Measurements from ENCODE around the gene N4BP2L2. TPM values are rescaled to one million over a fixed set of nuclear protein-coding genes. Genes with fewer than 3 reads are reported as not detected.

Gene N4BP2L2
- polyA plus RNA-seq, 1 donor (not counting 4 experiments of a cell fraction or from before 2014, with no cell fraction given): 75.4 TPM

DNA sequence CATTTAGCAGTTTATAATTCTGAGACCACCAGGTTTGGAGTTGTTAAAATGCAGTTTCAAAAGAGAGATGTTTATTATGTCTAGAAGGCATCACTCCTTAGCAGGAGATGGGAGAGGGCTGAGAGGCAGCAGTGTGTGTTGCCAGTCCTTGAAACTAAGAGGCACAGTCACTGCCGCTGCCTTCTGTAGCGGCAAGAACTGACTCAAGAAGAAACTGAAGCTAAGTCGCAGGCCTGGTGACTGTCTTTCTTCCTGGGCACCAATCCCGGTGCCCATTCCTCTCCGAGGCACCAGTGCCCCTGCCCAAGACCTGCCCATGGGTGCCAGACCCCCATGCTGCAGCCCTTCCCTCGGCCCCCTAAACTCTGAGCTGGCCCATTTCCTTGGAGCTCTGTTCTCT, 130.7 kb downstream of the N4BP2L2 start:
- Histone ChIP-seq H3K9ac (ENCODE audit: control insufficient read depth, extremely low read depth, insufficient read depth, low read length) (no peak overlapping the region), H3K4me3 (ENCODE audit: control insufficient read depth in 2 of 3, extremely low read depth in 1 of 3, insufficient read depth in 2 of 3, low read depth in 1 of 3, low read length in 3 of 3) (no peak overlapping the region), H3K4me1 (ENCODE audit: control insufficient read depth, extremely low read depth, insufficient read depth, low read length) (no peaks in the 10 kb centered on the region), H3K79me2 (ENCODE audit: control insufficient read depth, insufficient read depth, low read length) (no peaks in the 10 kb centered on the region), H3K27me3 (ENCODE audit: control insufficient read depth, extremely low read depth, insufficient read depth, low read length) (no peaks in the 10 kb centered on the region), H4K20me1 (ENCODE audit: control insufficient read depth, extremely low read depth, insufficient read depth, low read length) (no peaks in the 10 kb centered on the region), H3K4me2 (ENCODE audit: control insufficient read depth, extremely low read depth, insufficient read depth, low read depth, low read length) (no peak overlapping the region), H2AFZ (ENCODE audit: control insufficient read depth, low read length) (no peak overlapping the region), H3K36me3 (ENCODE audit: control insufficient read depth in 2 of 2, extremely low read depth in 1 of 2, insufficient read depth in 2 of 2, low read length in 2 of 2) (no peaks in the 10 kb centered on the region), H3K9me3 (ENCODE audit: control insufficient read depth, low read depth, low read length) (no peaks in the 10 kb centered on the region), H3K27ac (ENCODE audit: control insufficient read depth, insufficient read depth, low read length) (no peak overlapping the region), H3K9me1 (ENCODE audit: control insufficient read depth, extremely low read depth, insufficient read depth, low read length) (no peaks in the 10 kb centered on the region)
- no peak for DNase-seq (ENCODE audit: low read depth, low spot score)
- TF ChIP-seq, protein P1, sequence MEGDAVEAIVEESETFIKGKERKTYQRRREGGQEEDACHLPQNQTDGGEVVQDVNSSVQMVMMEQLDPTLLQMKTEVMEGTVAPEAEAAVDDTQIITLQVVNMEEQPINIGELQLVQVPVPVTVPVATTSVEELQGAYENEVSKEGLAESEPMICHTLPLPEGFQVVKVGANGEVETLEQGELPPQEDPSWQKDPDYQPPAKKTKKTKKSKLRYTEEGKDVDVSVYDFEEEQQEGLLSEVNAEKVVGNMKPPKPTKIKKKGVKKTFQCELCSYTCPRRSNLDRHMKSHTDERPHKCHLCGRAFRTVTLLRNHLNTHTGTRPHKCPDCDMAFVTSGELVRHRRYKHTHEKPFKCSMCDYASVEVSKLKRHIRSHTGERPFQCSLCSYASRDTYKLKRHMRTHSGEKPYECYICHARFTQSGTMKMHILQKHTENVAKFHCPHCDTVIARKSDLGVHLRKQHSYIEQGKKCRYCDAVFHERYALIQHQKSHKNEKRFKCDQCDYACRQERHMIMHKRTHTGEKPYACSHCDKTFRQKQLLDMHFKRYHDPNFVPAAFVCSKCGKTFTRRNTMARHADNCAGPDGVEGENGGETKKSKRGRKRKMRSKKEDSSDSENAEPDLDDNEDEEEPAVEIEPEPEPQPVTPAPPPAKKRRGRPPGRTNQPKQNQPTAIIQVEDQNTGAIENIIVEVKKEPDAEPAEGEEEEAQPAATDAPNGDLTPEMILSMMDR (optimal IDR thresholded peaks at IDR 0.05 in 1 of 3, IDR thresholded peaks at IDR 0.05 in 1 of 3, conservative IDR thresholded peaks at IDR 0.05 in 1 of 3; ENCODE audit: extremely low read depth in 1 of 3, insufficient read depth in 2 of 3, low read length in 3 of 3): no peak
- no peak for TF ChIP-seq EZH2 (IDR thresholded peaks at IDR 0.05; ENCODE audit: low read length)
- no peak for FAIRE-seq
- dilution Hi-C loops (cut with MboI; ENCODE audit: extremely low pct_ligation_motif_present, low sequenced_read_pairs): no loop called here

DNA sequence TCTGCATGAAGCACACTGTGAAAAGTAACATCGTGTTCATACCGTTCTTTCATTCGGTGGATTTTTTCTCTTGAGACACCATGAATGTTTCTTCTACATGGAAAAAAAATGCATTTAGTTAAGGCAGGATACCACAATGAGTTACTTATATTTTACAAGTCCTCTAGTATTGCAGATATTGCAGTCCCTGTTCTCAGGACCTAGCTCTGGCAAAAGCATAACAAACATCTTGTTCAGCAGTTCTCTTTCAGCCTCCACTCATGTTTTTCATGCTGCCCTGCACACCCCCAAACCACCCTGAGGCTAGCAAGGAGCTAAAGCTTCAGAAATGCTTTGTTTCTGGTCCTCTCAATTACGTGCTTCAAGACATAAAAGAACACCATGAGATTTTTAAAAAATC, 135.5 kb downstream of the N4BP2L2 start:
- Histone ChIP-seq H3K36me3 (ENCODE audit: control insufficient read depth in 2 of 2, extremely low read depth in 1 of 2, insufficient read depth in 2 of 2, low read length in 2 of 2) (no peaks in the 10 kb centered on the region), H4K20me1 (ENCODE audit: control insufficient read depth, extremely low read depth, insufficient read depth, low read length) (no peaks in the 10 kb centered on the region)

More for the DNA sequence above, 135.5 kb downstream of the N4BP2L2 start:
- Histone ChIP-seq H3K79me2 (ENCODE audit: control insufficient read depth, insufficient read depth, low read length) (no peaks in the 10 kb centered on the region), H3K4me2 (ENCODE audit: control insufficient read depth, extremely low read depth, insufficient read depth, low read depth, low read length) (no peak overlapping the region), H3K9me3 (ENCODE audit: control insufficient read depth, low read depth, low read length) (no peaks in the 10 kb centered on the region), H3K4me1 (ENCODE audit: control insufficient read depth, extremely low read depth, insufficient read depth, low read length) (no peaks in the 10 kb centered on the region), H3K27ac (ENCODE audit: control insufficient read depth, insufficient read depth, low read length) (no peak overlapping the region), H3K4me3 (ENCODE audit: control insufficient read depth in 2 of 3, extremely low read depth in 1 of 3, insufficient read depth in 2 of 3, low read depth in 1 of 3, low read length in 3 of 3) (no peak overlapping the region), H2AFZ (ENCODE audit: control insufficient read depth, low read length) (no peak overlapping the region), H3K9me1 (ENCODE audit: control insufficient read depth, extremely low read depth, insufficient read depth, low read length) (no peaks in the 10 kb centered on the region), H3K9ac (ENCODE audit: control insufficient read depth, extremely low read depth, insufficient read depth, low read length) (no peak overlapping the region), H3K27me3 (ENCODE audit: control insufficient read depth, extremely low read depth, insufficient read depth, low read length) (no peaks in the 10 kb centered on the region)
- dilution Hi-C loops (cut with MboI; ENCODE audit: extremely low pct_ligation_motif_present, low sequenced_read_pairs): no loop called here
- FAIRE-seq (no peak), DNase-seq (ENCODE audit: low read depth, low spot score) (no peak)
- TF ChIP-seq, protein P1 (optimal IDR thresholded peaks at IDR 0.05 in 1 of 3, IDR thresholded peaks at IDR 0.05 in 1 of 3, conservative IDR thresholded peaks at IDR 0.05 in 1 of 3; ENCODE audit: extremely low read depth in 1 of 3, insufficient read depth in 2 of 3, low read length in 3 of 3): no peak
- TF ChIP-seq EZH2 (IDR thresholded peaks at IDR 0.05; ENCODE audit: low read length): no peak

Measured in keratinocyte (primary cell).